Endothelial cell (in vitro differentiated cells): ENCODE results near the gene SRGAP3. TPM values are rescaled to one million over a fixed set of nuclear protein-coding genes. Genes with fewer than 3 reads are reported as not detected.

ENCODE experiments used
- DNase-seq: peaks from one replicate; pipeline ENCODE4 v3.0.0; 2021; ENCODE audit warnings: low spot score
- H3K27ac Mint-ChIP-seq: one replicate; pipeline ENCODE4 v1.8.0; 2021; ENCODE audit warnings: mixed read lengths, inconsistent platforms; ENCODE audit not compliant: unreplicated experiment
- H3K27me3 Mint-ChIP-seq: one replicate; pipeline ENCODE4 v1.8.0; 2021; ENCODE audit warnings: mild to moderate bottlenecking, moderate library complexity, mixed read lengths, inconsistent platforms; ENCODE audit not compliant: unreplicated experiment
- H3K36me3 Mint-ChIP-seq: one replicate; pipeline ENCODE4 v1.8.0; 2021; ENCODE audit warnings: mild to moderate bottlenecking, low read depth, mixed read lengths, inconsistent platforms; ENCODE audit not compliant: unreplicated experiment
- H3K4me1 Mint-ChIP-seq: one replicate; pipeline ENCODE4 v1.8.0; 2021; ENCODE audit warnings: mild to moderate bottlenecking, mixed read lengths, inconsistent platforms; ENCODE audit not compliant: unreplicated experiment
- H3K4me3 Mint-ChIP-seq: one replicate; pipeline ENCODE4 v1.8.0; 2021; ENCODE audit warnings: mild to moderate bottlenecking, mixed read lengths, inconsistent platforms; ENCODE audit not compliant: unreplicated experiment
- H3K9me3 Mint-ChIP-seq: one replicate; pipeline ENCODE4 v1.8.0; 2021; ENCODE audit warnings: mixed read lengths, inconsistent platforms; ENCODE audit not compliant: unreplicated experiment
- CTCF ChIP-seq: fragments of 200-600 bp; sonication (generic); IDR thresholded peaks from one replicate; pipeline ENCODE4 v1.5.0; 2021; ENCODE audit warnings: antibody characterized with exemption; ENCODE audit not compliant: unreplicated experiment
- total RNA-seq: library from RNA; stranded (reverse); fragmentation: NEBNext Ultra II Directional; extraction: Animal tissue kit (Norgen Biotek cat#: 25700); gene quantifications from one replicate; pipeline ENCODE4 v1.2.1, GENCODE V29; 2021; ENCODE audit not compliant: unreplicated experiment

SRGAP3 gene
- total RNA-seq, 1 donor from 2014 or later: 12.0 TPM

GRCh38 chr3:8987645-8988383, 261.6 kb downstream of the SRGAP3 start:
- peak; percentile 85 for TF ChIP-seq CTCF
- Mint-ChIP-seq H3K36me3 (no peaks in the 10 kb centered on the region), H3K4me3 (no peak overlapping the region), H3K4me1 (no peaks in the 10 kb centered on the region), H3K27ac (peak overlapping the region; percentile 57), H3K9me3 (no peaks in the 10 kb centered on the region), H3K27me3 (peaks cover 3% of the 10 kb centered on the region)
- peak; percentile 79 for DNase-seq

DNA sequence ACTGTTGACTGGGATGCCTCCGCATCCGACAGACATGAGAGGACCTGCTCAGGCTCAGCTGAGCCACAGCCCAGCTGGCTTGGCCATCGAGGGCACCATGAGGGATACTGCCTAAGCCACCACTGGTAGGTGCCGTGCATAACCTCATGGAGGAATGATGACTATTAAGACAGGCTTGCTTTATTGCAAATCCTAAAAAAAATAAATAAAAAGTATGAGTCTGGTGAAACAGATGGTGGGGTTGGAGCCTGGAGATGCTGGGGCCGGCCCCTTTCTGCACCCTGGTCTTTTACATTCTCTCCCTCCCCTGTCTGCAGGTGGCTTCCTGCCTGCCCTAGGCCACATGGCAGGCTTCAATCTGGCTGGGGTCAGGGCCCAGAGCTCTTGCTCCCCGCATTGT, 262.2 kb downstream of the SRGAP3 start:
- Mint-ChIP-seq H3K9me3 (no peaks in the 10 kb centered on the region), H3K27me3 (peaks cover 2% of the 10 kb centered on the region), H3K4me3 (no peak overlapping the region), H3K4me1 (no peaks in the 10 kb centered on the region), H3K36me3 (no peaks in the 10 kb centered on the region), H3K27ac (no peak overlapping the region)
- DNase-seq: no peak
- no peak for TF ChIP-seq CTCF

GRCh38 chr3:8986741-8987140, 262.7 kb downstream of the SRGAP3 start:
- Mint-ChIP-seq H3K4me1 (no peaks in the 10 kb centered on the region), H3K4me3 (no peak overlapping the region), H3K36me3 (no peaks in the 10 kb centered on the region), H3K9me3 (no peaks in the 10 kb centered on the region), H3K27me3 (peaks cover 2% of the 10 kb centered on the region), H3K27ac (no peak overlapping the region)
- TF ChIP-seq CTCF: no peak
- no peak for DNase-seq

- Mint-ChIP-seq H3K27me3 (peaks cover 2% of the 10 kb centered on the region), H3K9me3 (no peaks in the 10 kb centered on the region), H3K27ac (no peak overlapping the region), H3K4me1 (peaks cover under 1% of the 10 kb centered on the region), H3K36me3 (no peaks in the 10 kb centered on the region), H3K4me3 (no peak overlapping the region)
- TF ChIP-seq CTCF: no peak
- DNase-seq: no peak
Observed at GRCh38 chr3:8985876-8986275, 263.6 kb downstream of the SRGAP3 start.

DNA sequence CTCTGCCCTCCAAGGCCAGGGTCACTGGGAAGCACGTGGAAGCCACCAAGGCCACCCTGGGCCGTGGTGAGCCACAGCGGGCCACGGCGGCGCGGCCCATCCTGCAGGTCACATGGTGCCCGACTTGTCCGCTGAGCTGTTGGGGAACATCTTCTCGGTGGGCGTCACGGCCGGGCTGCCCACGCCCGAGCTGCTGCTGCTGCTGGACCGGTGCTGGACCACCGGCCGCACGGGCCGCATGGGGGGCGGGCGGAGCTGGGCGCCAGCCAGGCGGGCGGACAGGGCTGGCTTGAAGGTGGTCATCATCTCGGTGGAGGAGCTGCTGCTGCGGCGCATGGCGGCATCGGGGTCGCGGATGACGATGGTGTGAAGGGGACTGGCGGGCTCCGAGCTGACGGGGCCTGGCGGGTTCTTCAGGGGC, 264.0 kb downstream of the SRGAP3 start:
- no peak for TF ChIP-seq CTCF
- H3K27ac Mint-ChIP-seq: no peak overlapping the region
- peaks cover 2% of the 10 kb centered on the region for H3K27me3 Mint-ChIP-seq
- H3K9me3 Mint-ChIP-seq: no peaks in the 10 kb centered on the region
- peaks cover 5% of the 10 kb centered on the region for H3K4me1 Mint-ChIP-seq
- H3K36me3 Mint-ChIP-seq: no peaks in the 10 kb centered on the region
- H3K4me3 Mint-ChIP-seq: no peak overlapping the region
- no peak for DNase-seq
